ENCODE measurements around the gene NRL. TPM values are rescaled to one million over a fixed set of nuclear protein-coding genes. Genes with fewer than 3 reads are reported as not detected.

The NRL gene
- total and polyA plus RNA-seq, 10 of the 15 experiments (the other 5 are each of a cell fraction or from before 2014, with no cell fraction given), result 0.11 to 4.4 (median 2.2) TPM

DNA sequence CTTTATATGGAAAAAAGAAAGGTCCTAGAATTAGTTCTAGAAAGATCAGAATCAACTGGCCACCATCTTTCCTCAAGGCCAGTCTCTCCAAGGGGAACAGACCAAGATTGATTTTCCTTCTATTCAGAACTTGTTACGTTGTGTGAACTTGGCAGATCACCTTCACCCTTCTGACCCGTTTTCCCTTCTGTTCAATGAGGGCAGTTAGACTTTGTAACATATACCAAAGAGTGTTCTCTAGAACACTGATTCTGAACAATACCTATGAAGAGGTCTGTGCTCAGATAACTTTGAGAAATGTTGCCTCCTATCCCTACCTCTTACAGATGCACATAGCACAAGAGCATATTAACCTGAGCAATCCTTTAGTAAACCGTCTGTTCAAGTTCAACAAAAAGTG is 31.3 kb downstream of the NRL start:
- Histone ChIP-seq H4K20me1 (ENCODE audit: control insufficient read depth, insufficient read depth) (no peaks in the 10 kb centered on the region), H2AFZ (ENCODE audit: control insufficient read depth, low read depth, low read length) (no peak overlapping the region), H3K27me3 (replicated peaks in 1 of 2; ENCODE audit: control insufficient read depth in 2 of 2, insufficient read depth in 2 of 2, low read length in 1 of 2) (no peaks in the 10 kb centered on the region), H3K4me2 (ENCODE audit: control insufficient read depth, insufficient read depth) (no peak overlapping the region), H3K4me1 (ENCODE audit: control insufficient read depth, insufficient read depth, low read length) (peaks cover 13% of the 10 kb centered on the region), H3K79me2 (ENCODE audit: control insufficient read depth, insufficient read depth, low read length) (no peaks in the 10 kb centered on the region), H3K36me3 (ENCODE audit: control insufficient read depth in 2 of 2, insufficient read depth in 2 of 2, low read length in 1 of 2) (no peaks in the 10 kb centered on the region), H3K9me3 (replicated peaks; ENCODE audit: control insufficient read depth, insufficient read depth, low read length) (no peaks in the 10 kb centered on the region), H3K4me3 (no peak overlapping the region), H3K27ac (ENCODE audit: control insufficient read depth, insufficient read depth) (no peak overlapping the region), H3K9ac (ENCODE audit: control insufficient read depth, insufficient read depth, low read length) (no peak overlapping the region)
- TF ChIP-seq RELA (IDR thresholded peaks at IDR 0.05; ENCODE audit: borderline replicate concordance, partially characterized antibody), result no peak
- TF ChIP-seq, protein P1, sequence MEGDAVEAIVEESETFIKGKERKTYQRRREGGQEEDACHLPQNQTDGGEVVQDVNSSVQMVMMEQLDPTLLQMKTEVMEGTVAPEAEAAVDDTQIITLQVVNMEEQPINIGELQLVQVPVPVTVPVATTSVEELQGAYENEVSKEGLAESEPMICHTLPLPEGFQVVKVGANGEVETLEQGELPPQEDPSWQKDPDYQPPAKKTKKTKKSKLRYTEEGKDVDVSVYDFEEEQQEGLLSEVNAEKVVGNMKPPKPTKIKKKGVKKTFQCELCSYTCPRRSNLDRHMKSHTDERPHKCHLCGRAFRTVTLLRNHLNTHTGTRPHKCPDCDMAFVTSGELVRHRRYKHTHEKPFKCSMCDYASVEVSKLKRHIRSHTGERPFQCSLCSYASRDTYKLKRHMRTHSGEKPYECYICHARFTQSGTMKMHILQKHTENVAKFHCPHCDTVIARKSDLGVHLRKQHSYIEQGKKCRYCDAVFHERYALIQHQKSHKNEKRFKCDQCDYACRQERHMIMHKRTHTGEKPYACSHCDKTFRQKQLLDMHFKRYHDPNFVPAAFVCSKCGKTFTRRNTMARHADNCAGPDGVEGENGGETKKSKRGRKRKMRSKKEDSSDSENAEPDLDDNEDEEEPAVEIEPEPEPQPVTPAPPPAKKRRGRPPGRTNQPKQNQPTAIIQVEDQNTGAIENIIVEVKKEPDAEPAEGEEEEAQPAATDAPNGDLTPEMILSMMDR (IDR thresholded peaks at IDR 0.05 in 2 of 3, conservative IDR thresholded peaks at IDR 0.05 in 1 of 3; ENCODE audit: control insufficient read depth in 2 of 3, extremely low read depth in 1 of 3, insufficient read depth in 1 of 3, low read depth in 3 of 3, low read length in 3 of 3), result no peak
- TF ChIP-seq MEF2B (IDR thresholded peaks at IDR 0.05; ENCODE audit: partially characterized antibody, poor library complexity, severe bottlenecking), result no peak
- no peak for TF ChIP-seq NFYA (IDR thresholded peaks at IDR 0.05; ENCODE audit: borderline replicate concordance, low read depth, low read length)
- no peak for TF ChIP-seq PML (IDR thresholded peaks at IDR 0.05; ENCODE audit: low read length)
- TF ChIP-seq, protein P2, sequence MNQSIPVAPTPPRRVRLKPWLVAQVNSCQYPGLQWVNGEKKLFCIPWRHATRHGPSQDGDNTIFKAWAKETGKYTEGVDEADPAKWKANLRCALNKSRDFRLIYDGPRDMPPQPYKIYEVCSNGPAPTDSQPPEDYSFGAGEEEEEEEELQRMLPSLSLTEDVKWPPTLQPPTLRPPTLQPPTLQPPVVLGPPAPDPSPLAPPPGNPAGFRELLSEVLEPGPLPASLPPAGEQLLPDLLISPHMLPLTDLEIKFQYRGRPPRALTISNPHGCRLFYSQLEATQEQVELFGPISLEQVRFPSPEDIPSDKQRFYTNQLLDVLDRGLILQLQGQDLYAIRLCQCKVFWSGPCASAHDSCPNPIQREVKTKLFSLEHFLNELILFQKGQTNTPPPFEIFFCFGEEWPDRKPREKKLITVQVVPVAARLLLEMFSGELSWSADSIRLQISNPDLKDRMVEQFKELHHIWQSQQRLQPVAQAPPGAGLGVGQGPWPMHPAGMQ (IDR thresholded peaks at IDR 0.05; ENCODE audit: borderline replicate concordance), result no peak
- no peak for TF ChIP-seq SMARCA5 (IDR thresholded peaks at IDR 0.05)
- TF ChIP-seq SMAD5 (IDR thresholded peaks at IDR 0.05; ENCODE audit: low read depth), result no peak
- FAIRE-seq (no peak), DNase-seq (ENCODE audit: low read depth, low spot score) (no peak), ATAC-seq (no peak)
- ChIA-PET POLR2A (interaction anchor here (1.3 kb wide), 1 partner anchor 32 kb away, joined by 3 read pairs; the partner anchor contains the start of gene CARMIL3), CTCF (interaction anchor here (0.6 to 4.9 kb wide), 2 partner anchors 25 to 470 kb away, joined by 3 to 41 read pairs; no protein-coding TSS in a partner anchor), SMC1A (ENCODE audit: uncharacterized antibody, unreplicated experiment) (interaction anchor here (1.5 to 5.2 kb wide), 2 partner anchors 8 to 27 kb away, joined by 3 to 51 read pairs; partner anchors contain the start of gene PCK2), RAD21 (ENCODE audit: unreplicated experiment) (interaction anchor here (1.3 to 3.3 kb wide), 2 partner anchors 17 to 24 kb away, joined by 3 to 17 read pairs; no protein-coding TSS in a partner anchor)
- in situ Hi-C loops (cut with MboI), result no loop called here
- intact Hi-C loops (cut with micrococcal nuclease; ENCODE audit: unreplicated experiment), result no loop called here
- WGBS (ENCODE audit: insufficient coverage, insufficient replicate concordance, low lambda C conversion rate, missing lambda C conversion rate), result 72% methylated on average over 3 of the region's 3 CpGs
- no TSS peak for BruUV-seq (replicated peaks)

Data from GM12878 (cell line).